ENCODE measurements around the gene PADI1. TPM values are rescaled to one million over a fixed set of nuclear protein-coding genes. Genes with fewer than 3 reads are reported as not detected.

The PADI1 gene
- total and polyA plus RNA-seq, 2 donors (not counting 1 experiment from before 2014, with no cell fraction given), result not detected

GRCh38 chr1:17200756-17201155 lies 4.2 kb upstream of the PADI1 start:
- whole genome bisulfite sequencing (ENCODE audit: insufficient coverage), result 100% methylated on average over 1 of the region's 5 CpGs
- TF ChIP-seq, protein P1, sequence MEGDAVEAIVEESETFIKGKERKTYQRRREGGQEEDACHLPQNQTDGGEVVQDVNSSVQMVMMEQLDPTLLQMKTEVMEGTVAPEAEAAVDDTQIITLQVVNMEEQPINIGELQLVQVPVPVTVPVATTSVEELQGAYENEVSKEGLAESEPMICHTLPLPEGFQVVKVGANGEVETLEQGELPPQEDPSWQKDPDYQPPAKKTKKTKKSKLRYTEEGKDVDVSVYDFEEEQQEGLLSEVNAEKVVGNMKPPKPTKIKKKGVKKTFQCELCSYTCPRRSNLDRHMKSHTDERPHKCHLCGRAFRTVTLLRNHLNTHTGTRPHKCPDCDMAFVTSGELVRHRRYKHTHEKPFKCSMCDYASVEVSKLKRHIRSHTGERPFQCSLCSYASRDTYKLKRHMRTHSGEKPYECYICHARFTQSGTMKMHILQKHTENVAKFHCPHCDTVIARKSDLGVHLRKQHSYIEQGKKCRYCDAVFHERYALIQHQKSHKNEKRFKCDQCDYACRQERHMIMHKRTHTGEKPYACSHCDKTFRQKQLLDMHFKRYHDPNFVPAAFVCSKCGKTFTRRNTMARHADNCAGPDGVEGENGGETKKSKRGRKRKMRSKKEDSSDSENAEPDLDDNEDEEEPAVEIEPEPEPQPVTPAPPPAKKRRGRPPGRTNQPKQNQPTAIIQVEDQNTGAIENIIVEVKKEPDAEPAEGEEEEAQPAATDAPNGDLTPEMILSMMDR (IDR thresholded peaks at IDR 0.05), result no peak
- no peak for TF ChIP-seq EZH2 (IDR thresholded peaks at IDR 0.05; ENCODE audit: borderline replicate concordance, insufficient read depth, low read depth, low read length, poor library complexity, severe bottlenecking)
- H3K9me3 ChIP-seq (ENCODE audit: control extremely low read depth in 1 of 3, control insufficient read depth in 2 of 3, insufficient read depth in 1 of 3, low read length in 2 of 3), result no peaks in the 10 kb centered on the region
- Mint-ChIP-seq H3K27ac (no peak overlapping the region), H3K27me3 (peaks cover 4% of the 10 kb centered on the region), H3K4me1 (peaks cover 5% of the 10 kb centered on the region), H3K4me3 (no peak overlapping the region), H3K9me3 (ENCODE audit: insufficient read depth) (no peaks in the 10 kb centered on the region)
- H3K27me3 ChIP-seq (replicated peaks in 1 of 4; ENCODE audit: control extremely low read depth in 1 of 4, control insufficient read depth in 3 of 4, insufficient read depth in 4 of 4, low read length in 3 of 4), result no peaks in the 10 kb centered on the region
- DNase-seq (no peak), ATAC-seq (ENCODE audit: low read depth) (no peak)
- intact Hi-C loops (cut with micrococcal nuclease), result no loop called here
- H3K4me2 ChIP-seq (replicated peaks; ENCODE audit: low read depth, low read length, poor library complexity, severe bottlenecking), result no peak overlapping the region
- H3K4me3 ChIP-seq (ENCODE audit: control extremely low read depth in 1 of 5, extremely low read depth in 1 of 5, insufficient read depth in 1 of 5, low read depth in 2 of 5, low read length in 4 of 5), result no peak overlapping the region
- no peak overlapping the region for H2AFZ ChIP-seq (ENCODE audit: insufficient read depth, low read depth, low read length, poor library complexity, severe bottlenecking)
- ChIA-PET POLR2A (no interaction called here), CTCF (no interaction called here)
- H3K27ac ChIP-seq (ENCODE audit: low read length in 2 of 2), result no peak overlapping the region
- no peaks in the 10 kb centered on the region for H3K4me1 ChIP-seq (ENCODE audit: control insufficient read depth in 2 of 2, insufficient read depth in 2 of 2, low read length in 2 of 2)
- H3K36me3 ChIP-seq (replicated peaks in 1 of 2; ENCODE audit: control extremely low read depth in 1 of 2, control insufficient read depth in 1 of 2, extremely low read depth in 1 of 2, insufficient read depth in 2 of 2, low read length in 1 of 2), result no peaks in the 10 kb centered on the region
- H3K79me2 ChIP-seq (ENCODE audit: control insufficient read depth, insufficient read depth, low read length), result no peaks in the 10 kb centered on the region
- no peak overlapping the region for H3K9ac ChIP-seq (ENCODE audit: low read length)
- no peaks in the 10 kb centered on the region for H4K20me1 ChIP-seq (ENCODE audit: control insufficient read depth, insufficient read depth, low read length, poor library complexity, severe bottlenecking)

- H3K4me2 ChIP-seq (replicated peaks; ENCODE audit: low read depth, low read length, poor library complexity, severe bottlenecking), result no peak overlapping the region
- H3K9me3 ChIP-seq (ENCODE audit: control extremely low read depth in 1 of 3, control insufficient read depth in 2 of 3, insufficient read depth in 1 of 3, low read length in 2 of 3), result no peaks in the 10 kb centered on the region
- H3K4me1 Mint-ChIP-seq, result peaks cover 6% of the 10 kb centered on the region
- H3K27ac ChIP-seq (ENCODE audit: low read length in 2 of 2), result no peak overlapping the region
- H3K27me3 Mint-ChIP-seq, result peaks cover 4% of the 10 kb centered on the region
- no peaks in the 10 kb centered on the region for H3K27me3 ChIP-seq (replicated peaks in 1 of 4; ENCODE audit: control extremely low read depth in 1 of 4, control insufficient read depth in 3 of 4, insufficient read depth in 4 of 4, low read length in 3 of 4)
- no peaks in the 10 kb centered on the region for H3K79me2 ChIP-seq (ENCODE audit: control insufficient read depth, insufficient read depth, low read length)
- intact Hi-C loops (cut with micrococcal nuclease), result no loop called here
- H3K27ac Mint-ChIP-seq, result peak overlapping the region; percentile 46
- no peaks in the 10 kb centered on the region for H4K20me1 ChIP-seq (ENCODE audit: control insufficient read depth, insufficient read depth, low read length, poor library complexity, severe bottlenecking)
- H3K4me3 ChIP-seq (ENCODE audit: control extremely low read depth in 1 of 5, extremely low read depth in 1 of 5, insufficient read depth in 1 of 5, low read depth in 2 of 5, low read length in 4 of 5), result no peak overlapping the region
- H3K9me3 Mint-ChIP-seq (ENCODE audit: insufficient read depth), result no peaks in the 10 kb centered on the region
- 21% methylated on average over 4 of the region's 9 CpGs for WGBS (ENCODE audit: insufficient coverage)
- no peak overlapping the region for H2AFZ ChIP-seq (ENCODE audit: insufficient read depth, low read depth, low read length, poor library complexity, severe bottlenecking)
- no peaks in the 10 kb centered on the region for H3K36me3 ChIP-seq (replicated peaks in 1 of 2; ENCODE audit: control extremely low read depth in 1 of 2, control insufficient read depth in 1 of 2, extremely low read depth in 1 of 2, insufficient read depth in 2 of 2, low read length in 1 of 2)
- H3K4me3 Mint-ChIP-seq, result no peak overlapping the region
- DNase-seq, result no peak
- ChIA-PET CTCF (no interaction called here), POLR2A (no interaction called here)
- H3K4me1 ChIP-seq (ENCODE audit: control insufficient read depth in 2 of 2, insufficient read depth in 2 of 2, low read length in 2 of 2), result no peaks in the 10 kb centered on the region
- no peak for TF ChIP-seq EZH2 (IDR thresholded peaks at IDR 0.05; ENCODE audit: borderline replicate concordance, insufficient read depth, low read depth, low read length, poor library complexity, severe bottlenecking)
- TF ChIP-seq, protein P1 (IDR thresholded peaks at IDR 0.05), result no peak
- no peak for ATAC-seq (ENCODE audit: low read depth)
- H3K9ac ChIP-seq (ENCODE audit: low read length), result no peak overlapping the region
These were observed 3.5 kb upstream of the PADI1 start for GRCh38 chr1:17201201-17202021.

All from B cell (primary cell).